Measurements from ENCODE around the gene SYPL1.

Gene SYPL1

DNA sequence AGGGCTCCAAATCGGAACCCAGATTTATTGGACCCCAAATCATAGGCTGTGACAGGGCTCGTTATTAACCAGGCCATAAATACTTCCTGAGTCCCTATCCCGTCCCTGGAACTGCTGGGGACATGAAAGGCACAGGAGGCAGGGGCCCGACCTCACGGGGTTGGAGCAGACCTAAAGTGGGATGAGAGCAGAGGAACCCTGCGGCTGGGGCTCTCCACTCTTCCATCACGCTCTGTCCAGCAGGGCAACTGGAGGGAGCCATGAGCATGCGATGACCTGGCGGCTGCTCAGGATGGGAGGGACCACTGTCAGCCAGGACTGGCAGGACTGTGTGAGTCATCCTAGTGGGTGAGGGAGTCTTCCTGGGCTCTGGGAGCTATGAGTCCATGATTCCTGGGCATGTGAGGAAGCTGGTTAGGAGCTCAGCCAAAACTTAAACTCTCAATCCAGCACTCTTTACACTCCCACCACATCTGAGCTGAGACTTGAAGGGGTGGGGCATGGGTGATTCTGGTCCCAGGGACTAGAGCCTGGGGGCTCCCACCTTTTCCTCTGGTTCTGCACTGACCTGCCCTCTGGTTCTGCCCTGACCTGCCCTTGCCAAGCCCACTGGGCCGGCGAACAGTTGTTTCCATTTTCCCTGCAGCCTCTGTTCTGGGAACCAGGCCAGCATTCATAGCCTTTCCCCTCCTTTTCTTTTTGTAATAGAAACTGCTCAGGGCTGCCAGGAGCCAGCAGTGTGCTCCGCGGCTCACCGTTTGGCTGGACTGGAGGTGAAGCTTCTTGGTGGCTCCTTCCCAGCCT lies 47.1 kb downstream of the SYPL1 start:
- peak; percentile 95 for DNase-seq

DNA sequence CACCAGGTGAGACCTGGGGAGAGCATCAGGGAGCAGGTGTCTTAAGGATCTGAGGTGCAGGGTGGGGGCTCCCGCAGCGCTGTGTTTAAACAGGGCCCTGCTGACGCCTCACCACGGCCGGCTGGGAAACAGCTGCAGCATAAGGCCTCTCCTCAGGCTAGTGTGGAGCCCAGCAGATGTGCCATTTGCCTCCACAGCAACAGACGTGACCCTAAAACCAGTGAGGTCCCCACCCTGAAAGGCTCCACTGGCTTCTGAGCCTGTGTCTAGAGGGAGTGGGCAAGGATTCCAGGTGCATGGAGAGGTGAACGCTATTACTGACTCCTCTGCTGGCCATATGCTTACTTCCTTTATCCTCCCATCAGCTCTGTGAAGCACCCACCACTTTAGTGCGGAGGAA lies 47.8 kb downstream of the SYPL1 start:
- DNase-seq = no peak

DNA sequence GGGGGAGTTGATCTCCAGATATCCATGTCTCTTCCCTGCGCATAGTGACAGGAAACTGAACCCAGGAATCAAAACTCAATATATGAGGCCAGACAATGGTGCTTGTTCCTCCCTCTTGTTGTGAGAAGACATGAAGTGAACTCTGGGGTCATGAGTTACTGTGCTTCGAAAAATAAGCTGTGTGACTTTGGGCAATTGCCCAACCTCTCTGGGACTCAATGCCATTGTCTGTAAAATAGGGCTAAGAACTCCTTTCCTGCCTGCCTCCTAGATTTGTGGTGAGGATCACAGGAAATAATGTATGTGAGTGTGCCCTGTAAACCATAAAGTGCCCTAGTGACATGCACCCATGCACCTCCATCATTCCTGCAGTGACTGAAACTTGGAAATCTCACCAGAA lies 48.4 kb downstream of the SYPL1 start:
- no peak for DNase-seq

DNA sequence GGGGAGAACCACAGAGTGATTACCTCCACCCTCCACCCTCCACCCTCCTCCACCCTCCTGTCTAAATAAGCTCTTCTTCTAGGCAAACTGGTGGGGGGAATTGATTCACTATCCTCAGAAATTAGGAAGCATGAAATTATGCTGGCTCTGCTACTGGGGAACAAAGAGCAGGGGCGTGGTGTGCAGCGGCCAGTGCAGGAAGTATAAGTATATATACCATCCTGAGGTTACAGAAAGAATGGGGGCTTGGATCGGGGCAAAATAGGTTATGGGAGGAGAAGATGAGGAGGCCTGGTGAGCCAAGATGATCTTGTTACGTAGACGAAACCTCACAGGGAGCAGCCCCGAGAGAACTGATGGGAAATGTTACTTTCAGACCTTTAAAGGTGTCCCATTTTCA lies 49.1 kb downstream of the SYPL1 start:
- DNase-seq = no peak

DNA sequence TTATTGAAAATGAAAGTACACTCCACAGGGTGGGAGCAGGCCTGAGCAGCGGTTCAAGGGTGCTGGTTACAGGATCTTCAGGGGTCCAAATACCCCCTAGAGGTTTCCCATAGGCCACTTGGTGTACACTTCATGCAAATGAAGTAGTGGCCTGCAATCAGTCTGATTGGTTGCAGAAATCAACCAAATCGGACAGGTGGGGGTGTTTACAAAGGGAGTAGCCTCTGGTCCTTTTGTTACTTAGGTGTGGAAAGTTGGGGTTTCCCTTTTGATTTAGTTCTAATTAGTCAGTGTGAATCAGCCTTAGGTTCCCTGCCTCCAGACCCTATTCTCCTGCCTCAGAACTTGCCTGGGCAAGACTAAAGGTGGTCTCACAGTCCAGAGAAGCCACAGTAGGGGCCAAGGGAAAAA lies 49.6 kb downstream of the SYPL1 start:
- DNase-seq = no peak

DNA sequence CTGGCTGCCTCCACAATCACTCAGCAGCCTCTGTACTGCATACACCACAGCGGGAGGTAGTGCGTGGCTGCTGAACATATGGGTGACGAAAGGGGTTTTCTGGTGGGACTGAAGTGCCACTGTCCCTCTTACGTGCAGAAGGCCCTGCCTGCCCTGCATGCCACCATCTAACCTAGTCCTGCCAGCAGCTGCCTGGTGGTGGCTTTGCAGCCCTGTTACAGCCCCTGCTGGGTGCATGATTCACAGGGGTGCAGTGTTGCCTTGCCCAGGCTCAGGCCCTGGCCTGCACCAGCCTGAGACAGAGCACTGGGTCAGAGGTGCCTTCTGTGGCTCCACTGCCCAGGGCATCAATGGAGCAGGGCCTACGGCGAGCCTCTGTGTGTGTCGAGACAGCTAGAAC lies 50.1 kb downstream of the SYPL1 start:
- no peak for DNase-seq

DNA sequence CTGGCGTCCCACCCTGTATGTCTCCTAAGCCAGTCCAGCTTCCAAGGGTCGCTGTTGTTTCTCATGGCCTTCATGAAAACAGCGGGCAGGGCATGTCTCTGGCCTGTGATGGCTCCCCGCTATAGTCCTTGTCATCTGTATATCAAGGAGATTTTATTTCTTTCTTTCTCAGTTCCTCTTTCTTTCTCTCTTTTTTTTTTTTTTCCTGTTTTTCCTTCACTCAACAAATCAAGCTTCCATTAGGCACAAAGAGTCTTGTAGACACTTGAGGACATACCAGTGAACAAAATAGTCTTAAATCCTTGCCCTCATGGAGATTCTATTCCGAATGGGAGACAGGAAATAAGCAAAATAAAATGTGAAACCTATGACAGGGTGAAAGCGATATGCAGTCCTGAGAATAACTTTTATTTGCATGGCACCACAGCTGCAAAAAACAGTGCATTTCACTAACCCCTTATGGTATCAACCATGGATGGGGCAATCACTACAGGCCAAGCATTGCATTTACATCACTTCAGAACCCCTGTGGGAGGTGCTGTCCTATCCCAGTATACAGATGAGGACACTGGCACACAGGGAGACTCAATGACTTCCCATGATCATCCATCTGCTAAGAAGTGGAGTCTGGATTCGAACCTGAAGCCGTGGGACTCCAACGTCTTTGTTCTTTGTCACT lies 50.7 kb downstream of the SYPL1 start:
- no peak for DNase-seq

DNA sequence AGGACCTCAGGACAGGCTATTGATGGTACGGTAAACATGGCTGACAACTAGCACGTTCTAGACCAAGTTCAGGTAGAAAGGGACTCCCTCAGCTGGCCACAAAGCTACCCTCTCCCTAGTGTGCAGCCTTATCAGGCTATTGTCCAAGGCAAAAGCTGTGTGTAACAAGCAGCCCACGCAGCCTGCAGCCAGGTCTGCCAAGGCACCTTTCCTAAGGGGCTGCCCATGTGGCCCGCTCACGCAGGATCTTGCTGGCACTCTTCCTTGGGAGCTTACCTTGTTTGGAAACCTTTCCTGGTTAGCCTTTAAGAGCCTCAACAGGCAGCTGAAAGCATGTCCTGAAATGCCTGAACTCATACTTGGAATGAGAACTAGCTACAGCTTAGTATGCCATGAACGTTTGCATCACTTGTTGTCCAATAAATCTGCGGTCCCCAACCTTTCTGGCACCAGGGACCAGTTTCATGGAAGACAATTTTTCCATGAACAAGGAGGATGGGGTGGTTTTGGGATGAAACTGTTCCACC lies 51.7 kb downstream of the SYPL1 start:
- DNase-seq = no peak

DNA sequence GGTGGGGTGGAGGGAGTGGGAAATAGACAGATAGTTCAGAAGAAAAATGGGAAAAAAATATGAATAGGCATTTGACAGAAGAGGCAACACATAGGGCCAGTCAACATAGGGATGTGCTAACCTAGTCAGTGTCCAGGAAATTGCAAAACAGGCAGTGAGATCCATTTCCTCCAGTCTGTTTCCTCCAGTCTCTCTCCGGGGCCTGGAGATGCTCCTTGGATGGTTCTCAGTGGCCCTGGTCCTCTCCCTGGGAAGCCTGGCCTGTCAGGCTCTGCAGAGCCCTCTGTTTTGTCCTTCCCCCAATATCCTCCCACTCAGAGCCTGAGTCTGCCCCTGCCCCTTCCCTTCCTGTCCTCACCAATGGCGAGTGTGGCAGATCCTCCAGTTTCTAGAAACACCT lies 52.6 kb downstream of the SYPL1 start:
- DNase-seq = no peak

DNA sequence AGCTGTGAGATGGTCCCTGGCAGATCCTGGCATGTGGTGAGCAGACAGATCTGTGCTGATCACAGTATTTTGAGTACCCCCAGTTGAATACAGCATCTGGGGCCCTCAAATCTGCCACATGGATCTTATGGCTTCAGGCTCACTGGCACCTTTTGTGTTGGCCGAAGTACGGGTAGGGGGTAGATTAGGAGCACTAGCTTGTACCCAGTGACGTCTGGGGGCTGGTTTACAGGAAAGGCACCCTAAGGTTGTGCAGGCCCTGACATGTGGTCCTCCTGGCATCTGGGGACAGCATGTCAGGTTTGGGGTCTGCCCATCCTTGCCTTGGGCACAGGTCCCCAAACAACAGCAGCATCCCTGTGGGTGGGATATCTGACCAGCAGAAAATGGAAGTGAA lies 53.2 kb downstream of the SYPL1 start:
- no peak for DNase-seq

DNA sequence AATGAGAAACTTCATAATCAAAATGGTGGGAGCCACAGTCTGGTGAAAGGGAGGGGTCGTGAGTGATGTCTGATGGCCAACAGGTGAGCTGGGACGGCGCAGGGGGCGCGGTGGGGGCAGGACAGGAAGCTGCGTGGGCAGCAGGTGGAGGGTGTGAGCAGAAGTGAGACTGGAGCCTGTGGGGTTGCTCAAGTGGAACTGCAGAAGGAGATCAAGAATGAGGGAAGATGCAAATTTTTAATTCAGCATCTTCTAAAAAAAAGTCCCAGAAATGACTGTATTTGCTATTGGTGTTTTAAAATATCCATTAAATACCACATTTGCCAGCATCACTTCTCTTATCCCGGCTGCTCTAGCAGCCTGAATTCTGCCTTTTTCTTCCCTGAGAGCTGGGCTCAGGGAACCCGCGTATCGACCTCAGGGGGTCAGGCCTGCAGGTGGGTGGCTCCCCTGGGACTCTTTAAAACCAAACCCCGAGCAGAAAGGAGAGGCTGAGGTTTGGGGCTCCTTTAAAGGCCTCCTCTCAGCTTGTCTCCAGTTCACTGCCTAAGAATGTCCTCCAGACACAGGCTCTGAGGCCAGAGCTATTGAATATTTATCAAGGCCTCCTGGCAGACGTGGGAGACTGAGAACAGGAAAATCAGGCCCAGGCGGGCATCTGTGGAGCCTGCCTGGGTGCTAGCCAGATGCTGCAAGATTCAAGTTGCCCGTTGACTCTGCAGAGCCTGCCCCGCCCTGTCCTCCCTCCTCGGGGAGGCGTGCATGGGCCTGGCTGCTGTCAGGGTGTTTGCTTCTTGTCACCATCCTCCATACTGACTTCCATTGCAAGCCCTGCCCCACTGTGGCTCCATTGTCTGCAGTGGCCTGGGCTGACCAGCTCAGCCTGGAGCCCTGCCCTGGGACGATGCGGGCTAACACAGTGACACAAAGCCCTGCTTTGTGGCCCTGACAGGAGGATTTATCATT lies 53.9 kb downstream of the SYPL1 start:
- DNase-seq = no peak

DNA sequence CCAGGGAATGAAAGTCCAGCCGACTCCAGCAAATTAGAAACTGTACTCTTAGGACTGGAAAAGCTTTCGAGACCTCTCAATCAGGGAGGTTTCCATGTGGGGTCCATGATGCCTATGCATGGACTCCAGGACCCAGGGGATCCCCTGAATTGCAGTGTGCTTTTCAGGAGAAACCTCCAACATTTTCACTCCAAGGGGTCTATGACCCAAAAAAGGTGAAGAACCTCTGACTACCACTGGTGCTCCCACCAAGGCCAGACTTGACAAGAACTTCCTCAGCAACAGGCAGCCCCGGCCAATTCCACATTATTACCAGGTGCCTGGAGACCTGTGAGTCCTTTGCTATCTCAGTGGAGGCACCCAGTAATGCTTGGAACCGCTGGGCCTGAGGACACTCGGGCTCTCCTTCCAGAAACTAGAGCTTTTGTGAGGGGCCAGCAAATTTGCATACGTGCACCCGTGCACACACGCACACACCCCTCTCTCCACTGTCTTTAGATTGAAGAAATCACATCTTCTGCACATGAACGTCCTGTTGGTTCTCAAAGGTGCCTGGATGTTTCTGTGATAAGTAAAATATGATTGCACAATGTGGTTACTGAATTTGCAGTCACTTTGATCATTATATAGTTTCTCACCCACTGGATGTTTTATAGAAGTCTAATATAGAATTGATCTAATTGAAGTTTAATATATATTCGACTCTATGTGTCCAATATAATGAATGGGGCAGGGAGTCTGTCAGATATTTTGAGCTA lies 54.7 kb downstream of the SYPL1 start:
- DNase-seq = no peak

DNA sequence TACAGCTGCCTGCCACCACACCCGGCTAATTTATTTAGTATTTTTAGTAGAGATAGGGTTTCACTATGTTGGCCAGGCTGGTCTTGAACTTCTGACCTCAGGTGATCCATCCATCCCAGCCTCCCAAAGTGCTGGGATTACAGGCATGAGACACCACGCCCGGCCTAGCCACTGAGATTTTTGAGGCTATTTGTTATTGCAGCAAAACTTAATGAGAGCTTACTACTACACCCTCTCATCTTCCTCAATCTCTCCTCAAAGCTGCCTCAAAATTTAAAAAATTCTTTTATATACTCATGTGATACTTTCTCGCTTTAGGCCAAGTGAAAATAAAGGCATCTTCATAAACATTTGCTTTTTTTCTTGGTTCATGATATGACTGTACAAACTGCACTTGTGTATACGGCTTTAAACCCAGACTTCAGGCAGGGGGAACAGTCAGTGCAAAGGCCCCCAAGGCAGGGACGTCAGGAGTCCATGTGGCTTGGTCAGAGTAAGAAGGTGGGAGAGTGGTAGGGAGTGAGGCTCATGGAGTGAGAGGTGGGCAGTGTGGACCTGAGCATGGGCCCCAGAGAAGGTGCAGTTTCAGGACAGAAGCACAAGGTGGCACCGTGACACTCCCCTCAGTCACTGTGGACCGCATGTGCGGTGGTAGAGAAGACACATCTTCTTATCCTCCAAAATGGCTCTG lies 55.5 kb downstream of the SYPL1 start:
- peak; percentile 68 for DNase-seq

DNA sequence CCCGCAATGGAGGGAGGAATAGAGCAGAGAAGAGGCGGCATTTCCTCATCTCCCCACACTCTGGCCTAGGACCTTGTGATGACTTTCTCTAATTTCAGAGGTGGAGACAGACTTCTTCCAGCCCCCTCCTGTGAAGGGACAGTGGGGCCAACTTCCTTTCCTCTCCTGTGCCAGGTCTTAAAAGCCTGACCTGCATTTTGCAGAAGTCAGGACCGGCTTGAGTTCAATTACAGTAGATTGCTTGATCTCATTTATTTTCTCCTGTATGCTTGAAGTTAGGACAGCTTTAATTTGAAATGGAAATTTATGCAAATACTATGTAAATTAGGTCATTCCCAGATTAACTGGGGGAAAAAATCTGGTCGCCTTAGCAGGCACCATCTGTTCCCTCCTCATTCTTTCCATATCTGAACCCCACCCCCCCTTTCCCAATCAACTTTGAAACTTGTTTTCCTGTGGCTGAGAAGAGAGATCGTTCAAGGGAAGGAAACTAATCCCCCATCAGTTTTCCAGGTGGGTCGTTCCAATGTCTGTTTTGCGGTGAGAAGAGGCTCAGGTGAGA lies 57.1 kb downstream of the SYPL1 start:
- DNase-seq = no peak

DNA sequence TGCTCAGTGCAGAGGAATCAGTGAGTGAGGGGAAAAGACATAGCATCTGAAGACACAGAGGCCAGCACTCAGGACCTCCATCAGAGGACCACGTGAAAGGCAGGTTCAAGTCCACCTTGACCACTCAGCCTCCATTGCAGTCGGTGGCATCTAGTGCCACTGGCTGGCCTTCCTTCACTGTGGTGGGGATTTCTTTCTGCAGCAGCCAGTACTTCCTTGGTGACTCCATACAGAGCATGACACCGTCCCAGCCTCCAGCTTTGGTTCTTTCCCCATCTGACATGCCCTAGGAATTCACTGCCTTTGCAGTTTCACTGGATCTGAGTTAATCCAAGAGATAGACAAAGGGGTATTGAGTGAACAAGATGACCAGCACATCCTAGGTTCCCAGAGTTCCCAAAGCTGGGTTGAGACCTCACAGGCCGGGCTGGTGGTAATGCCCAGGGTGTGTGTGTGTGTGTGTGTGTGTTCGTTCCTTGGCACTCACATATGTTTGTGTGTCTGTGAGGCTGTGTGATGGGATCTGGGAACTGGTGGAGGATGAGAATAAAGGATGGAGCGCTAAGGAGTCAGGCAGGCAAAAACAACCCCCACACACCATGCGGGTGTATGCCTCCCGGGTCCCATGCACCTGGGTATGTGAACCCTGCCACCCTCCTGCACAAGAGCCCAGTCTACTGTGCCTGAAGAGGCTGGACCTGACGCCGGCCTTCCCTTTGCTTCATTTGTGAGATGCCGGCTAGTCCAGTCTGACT lies 57.8 kb downstream of the SYPL1 start:
- DNase-seq = no peak

DNA sequence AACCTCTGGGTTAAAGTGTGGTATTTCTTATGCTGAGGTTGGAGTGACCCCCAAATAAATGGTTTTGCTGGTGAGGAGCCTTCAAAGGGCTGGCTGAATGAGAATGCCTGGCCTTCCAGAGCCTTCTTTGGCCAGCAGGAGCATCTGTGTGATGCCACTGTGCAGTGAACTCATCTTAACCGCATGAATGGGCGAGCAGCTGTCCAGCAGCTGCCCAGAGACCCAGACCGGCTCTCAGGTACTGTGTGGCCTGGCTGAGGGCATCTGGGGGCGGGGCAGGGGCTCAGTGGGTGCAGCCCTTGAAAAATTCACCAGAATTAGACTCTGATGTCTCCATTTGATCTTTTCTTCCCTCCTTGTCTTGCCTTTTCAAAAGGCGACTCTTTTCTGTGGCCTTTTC lies 59.0 kb downstream of the SYPL1 start:
- no peak for DNase-seq

DNA sequence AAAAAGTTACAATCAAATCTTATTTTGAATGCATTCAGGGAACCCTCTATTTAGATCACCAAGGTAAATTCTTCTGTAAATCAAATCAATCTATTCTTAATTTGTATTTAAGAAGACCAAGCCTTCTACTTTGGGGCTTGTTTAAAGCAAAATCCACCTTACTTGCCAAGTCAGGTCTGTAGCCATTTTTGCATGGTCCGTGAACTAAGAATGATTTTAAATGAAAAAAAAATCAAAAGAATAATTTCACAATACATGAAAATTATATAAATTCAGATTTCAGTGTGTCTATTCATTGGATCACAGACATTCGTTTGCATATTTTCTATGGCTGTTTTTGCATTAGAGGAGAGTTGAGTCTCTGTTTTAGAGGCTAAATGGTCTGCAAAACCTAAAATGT lies 59.4 kb downstream of the SYPL1 start:
- DNase-seq = no peak

DNA sequence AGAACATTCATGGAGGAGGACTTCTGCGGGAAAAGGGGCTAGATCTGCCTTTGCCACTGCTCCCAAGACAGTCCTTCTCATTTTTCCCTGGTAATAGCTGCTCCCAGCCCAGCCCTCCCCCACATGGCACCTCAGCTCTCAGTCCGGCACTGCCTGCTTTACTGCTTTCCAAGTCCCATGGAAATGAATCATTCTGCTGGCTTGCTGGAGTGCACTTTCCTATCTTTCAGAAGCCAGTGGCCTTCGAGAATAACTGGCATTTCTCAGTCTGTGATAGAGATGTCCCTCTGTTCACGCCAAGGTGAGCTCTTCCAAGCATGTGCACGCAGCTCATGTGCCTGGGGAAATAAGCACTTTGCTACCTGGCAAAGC lies 61.4 kb downstream of the SYPL1 start:
- DNase-seq = peak; percentile 41

DNA sequence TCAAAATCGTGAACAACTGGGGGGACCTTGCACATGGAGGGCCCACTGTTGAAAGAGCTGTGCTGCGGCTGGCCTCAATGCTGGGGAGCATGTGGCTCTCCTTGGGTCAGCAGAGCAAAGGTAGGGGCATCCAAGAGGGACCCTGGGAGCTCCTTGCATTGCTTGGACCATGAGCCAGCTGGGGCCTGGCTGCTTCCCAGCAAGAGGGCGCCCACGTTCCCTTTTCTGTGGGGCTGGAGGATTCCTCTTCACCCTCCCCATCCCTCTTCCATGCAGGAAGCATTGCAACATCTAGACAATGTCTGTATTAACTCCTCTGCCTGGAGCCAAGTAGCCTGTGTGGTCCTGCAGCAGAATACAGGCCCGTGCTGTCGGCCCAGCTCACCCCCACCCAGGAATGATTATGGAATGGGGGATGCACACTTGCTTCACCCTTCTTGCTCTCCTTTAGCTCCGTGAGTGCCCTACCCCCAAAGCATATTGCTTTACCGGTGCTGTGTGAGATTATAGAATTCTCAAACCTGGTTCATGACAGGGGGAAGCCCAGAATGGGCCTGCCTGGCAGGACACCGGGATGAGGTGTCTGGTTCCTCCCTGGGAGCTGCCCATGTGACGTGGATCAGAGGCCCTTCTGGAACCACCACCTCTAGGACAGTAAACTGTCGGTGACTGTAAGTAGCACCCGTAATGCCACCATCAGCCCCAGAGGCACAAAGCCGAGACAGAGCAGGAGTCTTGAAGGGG lies 61.9 kb downstream of the SYPL1 start:
- DNase-seq = peak; percentile 31

Data from fibroblast of skin of back (primary cell).